Measurements from ENCODE around the gene POLA1. TPM values are rescaled to one million over a fixed set of nuclear protein-coding genes. Genes with fewer than 3 reads are reported as not detected.

POLA1 gene
- total and polyA plus RNA-seq, 7 donors, result 1.8 to 15.0 (median 11.4) TPM

DNA sequence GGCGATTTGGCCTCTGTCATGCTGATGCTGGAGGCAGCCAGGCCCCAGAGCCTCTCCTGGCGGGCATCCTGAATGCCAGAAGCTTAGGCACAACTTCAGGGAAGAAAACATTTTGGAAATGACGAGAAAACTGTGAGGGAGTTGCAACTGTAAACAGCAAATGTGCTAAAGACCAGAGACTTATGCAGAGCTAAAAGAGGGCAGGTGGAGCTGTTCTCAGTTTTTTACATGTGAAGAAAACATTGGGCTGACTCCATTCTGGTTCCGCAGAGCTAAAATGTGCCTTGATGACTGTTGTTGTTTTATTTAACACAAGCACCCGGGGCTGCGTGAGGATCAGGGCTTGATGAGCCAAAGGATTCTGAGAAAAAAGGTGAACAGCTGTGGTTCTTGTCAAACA is 332.9 kb downstream of the POLA1 start:
- Histone ChIP-seq H3K9me3 (no peaks in the 10 kb centered on the region), H3K27me3 (peaks cover 14 to 25% (median 16%) of the 10 kb centered on the region in 3 donors), H3K27ac (no peak overlapping the region), H3K4me3 (no peak overlapping the region), H3K36me3 (no peaks in the 10 kb centered on the region), H3K4me1 (peaks cover 0 to 4% (median 0%) of the 10 kb centered on the region in 4 donors)
- TF ChIP-seq POLR2AphosphoS5 (IDR thresholded peaks at IDR 0.05), result no peak
- no peak for TF ChIP-seq POLR2A (IDR thresholded peaks at IDR 0.05)
- TF ChIP-seq, protein P1, sequence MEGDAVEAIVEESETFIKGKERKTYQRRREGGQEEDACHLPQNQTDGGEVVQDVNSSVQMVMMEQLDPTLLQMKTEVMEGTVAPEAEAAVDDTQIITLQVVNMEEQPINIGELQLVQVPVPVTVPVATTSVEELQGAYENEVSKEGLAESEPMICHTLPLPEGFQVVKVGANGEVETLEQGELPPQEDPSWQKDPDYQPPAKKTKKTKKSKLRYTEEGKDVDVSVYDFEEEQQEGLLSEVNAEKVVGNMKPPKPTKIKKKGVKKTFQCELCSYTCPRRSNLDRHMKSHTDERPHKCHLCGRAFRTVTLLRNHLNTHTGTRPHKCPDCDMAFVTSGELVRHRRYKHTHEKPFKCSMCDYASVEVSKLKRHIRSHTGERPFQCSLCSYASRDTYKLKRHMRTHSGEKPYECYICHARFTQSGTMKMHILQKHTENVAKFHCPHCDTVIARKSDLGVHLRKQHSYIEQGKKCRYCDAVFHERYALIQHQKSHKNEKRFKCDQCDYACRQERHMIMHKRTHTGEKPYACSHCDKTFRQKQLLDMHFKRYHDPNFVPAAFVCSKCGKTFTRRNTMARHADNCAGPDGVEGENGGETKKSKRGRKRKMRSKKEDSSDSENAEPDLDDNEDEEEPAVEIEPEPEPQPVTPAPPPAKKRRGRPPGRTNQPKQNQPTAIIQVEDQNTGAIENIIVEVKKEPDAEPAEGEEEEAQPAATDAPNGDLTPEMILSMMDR (IDR thresholded peaks at IDR 0.05), result no peak
- no peak for TF ChIP-seq EP300 (IDR thresholded peaks at IDR 0.05)
- WGBS, 2 donors, result 59 to 60% methylated on average over 6 of the region's 6 CpGs
- intact Hi-C loops (cut with DNase I), result no loop called here
- no peak for DNase-seq

DNA sequence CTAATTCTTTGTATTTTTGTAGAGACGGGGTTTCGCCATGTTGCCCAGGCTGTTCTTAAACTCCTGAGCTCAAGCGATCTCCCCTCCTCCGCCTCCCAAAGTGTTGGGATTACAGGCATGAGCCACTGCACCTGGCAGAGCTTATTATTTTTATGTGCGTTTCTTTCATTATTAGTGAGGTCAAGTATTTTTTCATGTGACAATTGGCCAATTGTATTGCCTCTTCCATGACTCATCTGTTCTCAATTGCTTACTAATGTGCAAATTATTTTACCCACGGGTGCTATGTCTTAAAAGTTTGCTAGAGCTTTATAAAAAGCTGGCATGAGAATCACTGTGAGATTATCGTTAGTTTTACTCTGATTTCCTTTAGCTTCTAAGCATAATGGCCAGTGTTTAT is 335.0 kb downstream of the POLA1 start:
- TF ChIP-seq EP300 (IDR thresholded peaks at IDR 0.05) (no peak), POLR2A (IDR thresholded peaks at IDR 0.05) (no peak), POLR2AphosphoS5 (IDR thresholded peaks at IDR 0.05) (no peak)
- TF ChIP-seq, protein P1 (IDR thresholded peaks at IDR 0.05), result no peak
- no peak overlapping the region for H3K27ac ChIP-seq
- no peak for DNase-seq
- H3K27me3 ChIP-seq, result peaks cover 0 to 4% (median 0%) of the 10 kb centered on the region in 3 donors
- no peaks in the 10 kb centered on the region for H3K36me3 ChIP-seq
- H3K4me3 ChIP-seq, result no peak overlapping the region
- H3K4me1 ChIP-seq, result no peaks in the 10 kb centered on the region
- H3K9me3 ChIP-seq, result no peaks in the 10 kb centered on the region
- intact Hi-C loops (cut with DNase I), result no loop called here
- WGBS, 2 donors, result 73 to 82% methylated on average over 7 of the region's 7 CpGs

DNA sequence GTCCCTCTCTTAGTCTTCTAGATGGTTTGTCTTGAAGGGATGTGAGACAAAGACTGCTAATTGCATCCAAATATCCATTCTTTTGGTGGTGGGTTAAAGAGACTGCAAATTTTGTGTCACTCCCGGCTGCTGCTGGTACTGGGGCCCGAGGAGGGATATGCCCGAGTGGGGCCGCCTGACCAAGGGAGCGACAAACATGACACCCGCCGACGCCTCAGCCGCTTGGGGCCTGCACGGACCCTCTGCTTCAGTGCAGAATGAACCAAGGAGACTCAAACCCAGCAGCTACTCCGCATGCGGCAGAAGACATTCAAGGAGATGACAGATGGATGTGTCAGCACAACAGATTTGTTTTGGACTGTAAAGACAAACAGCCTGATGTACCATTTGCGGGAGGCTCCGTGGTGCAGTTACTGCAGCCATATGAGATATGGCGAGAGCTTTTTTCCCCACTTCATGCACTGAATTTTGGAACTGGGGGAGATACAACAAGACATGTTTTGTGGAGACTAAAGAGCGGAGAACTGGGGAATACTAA is 335.6 kb downstream of the POLA1 start:
- WGBS, 2 donors, result 92 to 94% methylated on average over 16 of the region's 16 CpGs
- H3K36me3 ChIP-seq, result no peaks in the 10 kb centered on the region
- intact Hi-C loops (cut with DNase I), result no loop called here

DNA sequence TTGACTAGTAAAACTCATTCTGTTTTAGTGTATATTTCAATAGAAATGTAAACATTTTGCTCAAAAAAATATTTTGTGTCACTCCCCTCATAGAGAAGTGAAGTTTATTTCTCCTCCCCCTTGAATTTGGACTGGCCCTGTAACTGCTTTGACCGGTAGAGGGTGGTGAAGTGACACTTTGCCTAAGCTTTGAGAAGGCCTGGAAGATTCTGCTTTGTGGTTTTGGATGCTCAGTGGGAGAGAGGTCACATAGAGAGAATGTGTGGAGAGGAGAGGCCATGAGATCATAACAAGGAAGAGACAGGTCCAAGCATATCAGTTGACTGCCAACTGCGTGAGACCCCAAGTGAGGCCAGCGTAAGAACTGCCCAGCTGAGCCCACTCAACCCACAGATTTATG is 341.2 kb downstream of the POLA1 start:
- WGBS, 2 donors, result 78 to 88% methylated on average over 3 of the region's 3 CpGs

More for the DNA sequence above, 335.6 kb downstream of the POLA1 start:
- H3K4me3 ChIP-seq, result no peak overlapping the region
- H3K27ac ChIP-seq, result no peak overlapping the region
- no peak for DNase-seq
- H3K4me1 ChIP-seq, result no peaks in the 10 kb centered on the region
- TF ChIP-seq POLR2AphosphoS5 (IDR thresholded peaks at IDR 0.05) (no peak), EP300 (IDR thresholded peaks at IDR 0.05) (no peak), POLR2A (IDR thresholded peaks at IDR 0.05) (no peak)
- TF ChIP-seq, protein P1 (IDR thresholded peaks at IDR 0.05), result no peak
- H3K9me3 ChIP-seq, result no peaks in the 10 kb centered on the region
- H3K27me3 ChIP-seq, result no peaks in the 10 kb centered on the region

More for the DNA sequence above, 341.2 kb downstream of the POLA1 start:
- Histone ChIP-seq H3K27me3 (peaks cover 0 to 2% (median 0%) of the 10 kb centered on the region in 3 donors), H3K4me3 (no peak overlapping the region), H3K4me1 (no peaks in the 10 kb centered on the region), H3K36me3 (no peaks in the 10 kb centered on the region), H3K27ac (no peak overlapping the region), H3K9me3 (no peaks in the 10 kb centered on the region)
- intact Hi-C loops (cut with DNase I), result no loop called here
- TF ChIP-seq POLR2A (IDR thresholded peaks at IDR 0.05), result no peak
- no peak for TF ChIP-seq POLR2AphosphoS5 (IDR thresholded peaks at IDR 0.05)
- no peak for TF ChIP-seq EP300 (IDR thresholded peaks at IDR 0.05)
- TF ChIP-seq, protein P1 (IDR thresholded peaks at IDR 0.05), result no peak
- DNase-seq, result no peak
